Osteoblast (primary cell): ENCODE results near the gene PRKCB. TPM values are rescaled to one million over a fixed set of nuclear protein-coding genes. Genes with fewer than 3 reads are reported as not detected.

Experiments
- DNase-seq: peaks from one replicate; pipeline ENCODE4 v3.0.0; 2011; ENCODE audit warnings: low spot score, mixed read lengths; ENCODE audit not compliant: insufficient read length; ENCODE audit errors: missing footprints
- H2AFZ ChIP-seq: 2 replicates; pipeline ENCODE4 v1.6.0; 2011; ENCODE audit warnings: mild to moderate bottlenecking, low read length
- H3K27ac ChIP-seq: 2 replicates; pipeline ENCODE4 v1.5.1; 2011; ENCODE audit warnings: mild to moderate bottlenecking, low read depth, low read length, moderate library complexity
- H3K27me3 ChIP-seq: 2 replicates; pipeline ENCODE4 v1.6.0; 2012; ENCODE audit warnings: mild to moderate bottlenecking, control low read depth, inconsistent platforms, low read length, moderate library complexity; ENCODE audit not compliant: insufficient read depth
- H3K36me3 ChIP-seq: 2 replicates; pipeline ENCODE4 v1.5.1; 2011; ENCODE audit warnings: mild to moderate bottlenecking, low read length, control low read depth, moderate library complexity; ENCODE audit not compliant: insufficient read depth
- H3K4me1 ChIP-seq: 2 replicates; pipeline ENCODE4 v1.5.1; 2011; ENCODE audit warnings: mild to moderate bottlenecking, low read length, control low read depth, moderate library complexity; ENCODE audit not compliant: insufficient read depth
- H3K4me2 ChIP-seq: 2 replicates; pipeline ENCODE4 v1.6.0; 2011; ENCODE audit warnings: mild to moderate bottlenecking, low read length; ENCODE audit not compliant: insufficient read depth
- H3K4me3 ChIP-seq: fragments of 200-600 bp; sonication (generic); 3 replicates; pipeline ENCODE4 v1.5.1; 2012; ENCODE audit warnings: mild to moderate bottlenecking, low read length, inconsistent platforms; ENCODE audit not compliant: insufficient read depth
- H3K79me2 ChIP-seq: 2 replicates; pipeline ENCODE4 v1.6.0; 2012; ENCODE audit warnings: mild to moderate bottlenecking, low read length, control low read depth, inconsistent platforms; ENCODE audit not compliant: insufficient read depth
- H3K9me3 ChIP-seq: 2 replicates; pipeline ENCODE4 v1.5.1; 2011; ENCODE audit warnings: low read depth, low read length, control low read depth
- H4K20me1 ChIP-seq: 2 replicates; pipeline ENCODE4 v1.6.0; 2012; ENCODE audit warnings: mild to moderate bottlenecking, low read length, control low read depth; ENCODE audit not compliant: insufficient read depth
- CTCF ChIP-seq: IDR thresholded peaks from 2 replicates; pipeline ENCODE4 v1.5.1; 2011; ENCODE audit warnings: mild to moderate bottlenecking, low read depth, low read length, moderate library complexity; ENCODE audit errors: extremely low read depth
- total RNA-seq: library from RNA; depleted of rRNA; stranded (reverse); fragments of >200 nt; gene quantifications from 2 replicates; pipeline ENCODE4 v1.2.3, GENCODE V29; 2012

Gene PRKCB
- total RNA-seq, 1 donor = under 0.01 TPM

GRCh38 chr16:24195221-24195620 is 359.4 kb downstream of the PRKCB start:
- no peaks in the 10 kb centered on the region for H3K4me1 ChIP-seq
- H3K27ac ChIP-seq = no peak overlapping the region
- H3K36me3 ChIP-seq = no peaks in the 10 kb centered on the region
- H2AFZ ChIP-seq = no peak overlapping the region
- no peak overlapping the region for H3K4me2 ChIP-seq
- H3K27me3 ChIP-seq = no peaks in the 10 kb centered on the region
- H4K20me1 ChIP-seq = no peaks in the 10 kb centered on the region
- DNase-seq = no peak
- H3K9me3 ChIP-seq = no peaks in the 10 kb centered on the region
- no peak overlapping the region for H3K4me3 ChIP-seq
- no peaks in the 10 kb centered on the region for H3K79me2 ChIP-seq
- TF ChIP-seq CTCF = no peak

- no peaks in the 10 kb centered on the region for H3K79me2 ChIP-seq
- no peak overlapping the region for H2AFZ ChIP-seq
- TF ChIP-seq CTCF = no peak
- H3K4me1 ChIP-seq = no peaks in the 10 kb centered on the region
- H3K27me3 ChIP-seq = no peaks in the 10 kb centered on the region
- no peaks in the 10 kb centered on the region for H4K20me1 ChIP-seq
- no peak overlapping the region for H3K27ac ChIP-seq
- no peak for DNase-seq
- H3K9me3 ChIP-seq = no peaks in the 10 kb centered on the region
- no peak overlapping the region for H3K4me2 ChIP-seq
- H3K36me3 ChIP-seq = no peaks in the 10 kb centered on the region
- H3K4me3 ChIP-seq = no peak overlapping the region
Measured at GRCh38 chr16:24198807-24199533, 363.2 kb downstream of the PRKCB start.

- no peak for DNase-seq
- H4K20me1 ChIP-seq = no peaks in the 10 kb centered on the region
- no peak overlapping the region for H2AFZ ChIP-seq
- H3K27ac ChIP-seq = no peak overlapping the region
- no peaks in the 10 kb centered on the region for H3K27me3 ChIP-seq
- H3K4me1 ChIP-seq = no peaks in the 10 kb centered on the region
- H3K9me3 ChIP-seq = no peaks in the 10 kb centered on the region
- TF ChIP-seq CTCF = no peak
- no peaks in the 10 kb centered on the region for H3K36me3 ChIP-seq
- H3K4me3 ChIP-seq = no peak overlapping the region
- H3K79me2 ChIP-seq = no peaks in the 10 kb centered on the region
- H3K4me2 ChIP-seq = no peak overlapping the region
Measured at GRCh38 chr16:24203675-24204074, 367.9 kb downstream of the PRKCB start.

GRCh38 chr16:24204150-24204665 is 368.4 kb downstream of the PRKCB start:
- Histone ChIP-seq H3K4me1 (no peaks in the 10 kb centered on the region), H4K20me1 (no peaks in the 10 kb centered on the region), H3K4me3 (no peak overlapping the region), H3K79me2 (no peaks in the 10 kb centered on the region), H3K36me3 (no peaks in the 10 kb centered on the region), H3K27ac (no peak overlapping the region), H2AFZ (no peak overlapping the region), H3K9me3 (no peaks in the 10 kb centered on the region), H3K27me3 (no peaks in the 10 kb centered on the region), H3K4me2 (no peak overlapping the region)
- TF ChIP-seq CTCF = no peak
- DNase-seq = no peak
